HepG2 (cell line): ENCODE measurements around the gene PRB2. TPM values are rescaled to one million over a fixed set of nuclear protein-coding genes. Genes with fewer than 3 reads are reported as not detected.

Source experiments
- ATAC-seq: fragments of 200-7000 bp; cut with Tn5 transposase; 3 replicates; pipeline ENCODE4 v1.9.1; 2020; ENCODE audit warnings: mild to moderate bottlenecking, moderate library complexity
- BruUV-seq: library from RNA; stranded (reverse); fragments of 400-500 nt; replicated peaks from 2 replicates; lab custom pipeline; 2021; lab: Mats Ljungman, UMichigan
- CTCF ChIA-PET: fragments of 300-600 bp; formaldehyde crosslinking; extraction: SDS; loops from one replicate; lab custom pipeline; 2021; ENCODE audit warnings: low total read pairs, inconsistent platforms, low intra/inter-chr PET ratio; lab: Yijun Ruan, JAX
- POLR2A ChIA-PET: fragments of 350-600 bp; sonication (Branson Sonifier 250); formaldehyde crosslinking; loops from one replicate; lab custom pipeline; 2020; ENCODE audit warnings: antibody characterized with exemption, inconsistent platforms; lab: Yijun Ruan, JAX
- DNase-seq: peaks from one replicate; pipeline ENCODE4 v3.0.0-alpha.2; 2015; ENCODE audit warnings: low spot score
- FAIRE-seq: peaks from 3 replicates; lab custom pipeline; 2011; peaks lifted over from hg19 to GRCh38; lab: Jason Lieb, UNC
- H2AFZ ChIP-seq: one replicate; pipeline ENCODE4 v1.6.1; 2011; ENCODE audit warnings: low read length, inconsistent platforms
- H3K27ac ChIP-seq: fragments of 300-600 bp; 3 replicates; pipeline ENCODE4 v1.8.0; 2011; ENCODE audit warnings: mixed run types, mild to moderate bottlenecking, mixed read lengths, low read length, inconsistent platforms; ENCODE audit not compliant: insufficient read depth; ENCODE audit errors: extremely low read length
- H3K27me3 ChIP-seq, 2 experiments: fragments of 200-600 bp in 1 of 2; 2 replicates in 1 of 2; 3 replicates in 1 of 2; pipeline versions ENCODE4 v1.6.0 to v1.8.0; 2011; ENCODE audit warnings: low read length in 2 of 2, mild to moderate bottlenecking in 2 of 2, moderate library complexity in 2 of 2, inconsistent platforms in 1 of 2; ENCODE audit not compliant: insufficient read depth in 2 of 2, control insufficient read depth in 1 of 2
- H3K36me3 ChIP-seq, 2 experiments: fragments of 200-600 bp in 1 of 2; replicated peaks in 1 of 2; 2 replicates in 1 of 2; 3 replicates in 1 of 2; pipeline versions ENCODE4 v1.5.1 to v1.8.0; 2011; ENCODE audit warnings: low read length in 2 of 2, inconsistent platforms in 1 of 2; ENCODE audit not compliant: insufficient read depth in 2 of 2, control insufficient read depth in 1 of 2
- H3K4me1 ChIP-seq: 2 replicates; pipeline ENCODE4 v1.5.1; 2012; ENCODE audit warnings: low read length, inconsistent platforms; ENCODE audit not compliant: insufficient read depth
- H3K4me2 ChIP-seq: 2 replicates; pipeline ENCODE4 v1.6.0; 2011; ENCODE audit warnings: low read depth, low read length, inconsistent platforms
- H3K4me3 ChIP-seq, 3 experiments: fragments of 200-600 bp in 1 of 3; sonication (generic), shearing (Covaris generic) in 1 of 3; replicated peaks in 1 of 3; 2 replicates each; pipeline ENCODE4 v1.5.1; 2011 to 2016; ENCODE audit warnings: low read length in 3 of 3, inconsistent platforms in 2 of 3, low read depth in 2 of 3, mild to moderate bottlenecking in 2 of 3, control low read depth in 1 of 3, mixed read lengths in 1 of 3; ENCODE audit not compliant: insufficient read depth in 1 of 3
- H3K79me2 ChIP-seq: one replicate; pipeline ENCODE4 v1.6.1; 2011; ENCODE audit warnings: low read length, inconsistent platforms; ENCODE audit not compliant: insufficient read depth
- H3K9ac ChIP-seq: 2 replicates; pipeline ENCODE4 v1.6.0; 2011; ENCODE audit warnings: mild to moderate bottlenecking, low read depth, low read length, inconsistent platforms; ENCODE audit not compliant: insufficient read depth
- H3K9me3 ChIP-seq: 2 replicates; pipeline ENCODE4 v1.5.1; 2012; ENCODE audit warnings: mild to moderate bottlenecking, low read length
- H4K20me1 ChIP-seq: 2 replicates; pipeline ENCODE4 v1.6.0; 2011; ENCODE audit warnings: inconsistent platforms, mild to moderate bottlenecking, low read length, moderate library complexity; ENCODE audit not compliant: insufficient read depth
- AKAP8 ChIP-seq: sonication (generic); formaldehyde crosslinking; IDR thresholded peaks from 2 replicates; pipeline ENCODE4 v1.5.1; 2020; ENCODE audit warnings: mild to moderate bottlenecking, missing genetic modification reagents
- DPF2 ChIP-seq: sonication (generic); formaldehyde crosslinking; IDR thresholded peaks from 2 replicates; pipeline ENCODE4 v1.4.0; 2020; ENCODE audit warnings: mild to moderate bottlenecking, low read depth, missing genetic modification reagents, borderline replicate concordance
- EHMT2 ChIP-seq: fragments of 200-600 bp; sonication (generic); IDR thresholded peaks from 2 replicates; pipeline ENCODE4 v1.7.0; 2017; ENCODE audit warnings: antibody characterized with exemption, low read depth, low read length, borderline replicate concordance
- FOXP4 ChIP-seq: sonication (generic); formaldehyde crosslinking; IDR thresholded peaks from 2 replicates; pipeline ENCODE4 v1.4.0; 2020; ENCODE audit warnings: missing genetic modification reagents
- HIVEP1 ChIP-seq: sonication (generic); formaldehyde crosslinking; IDR thresholded peaks from 2 replicates; pipeline ENCODE4 v1.4.0; 2020; ENCODE audit warnings: mild to moderate bottlenecking, missing genetic modification reagents
- KAT8 ChIP-seq: IDR thresholded peaks from 2 replicates; pipeline ENCODE4 v1.6.1; 2016; ENCODE audit warnings: missing genetic modification reagents, missing compliant biosample characterization
- NCOA1 ChIP-seq: sonication (generic); formaldehyde crosslinking; IDR thresholded peaks from 2 replicates; pipeline ENCODE4 v1.9.0; 2021; ENCODE audit warnings: missing genetic modification reagents
- NCOR1 ChIP-seq: fragments of 200-600 bp; sonication (generic); IDR thresholded peaks from 2 replicates; pipeline ENCODE4 v1.7.0; 2017; ENCODE audit warnings: antibody characterized with exemption, low read length, borderline replicate concordance
- NFAT5 ChIP-seq: sonication (generic); formaldehyde crosslinking; IDR thresholded peaks from 2 replicates; pipeline ENCODE4 v1.4.0; 2020; ENCODE audit warnings: missing genetic modification reagents
- NFE2L2 ChIP-seq: fragments of 150-350 bp; IDR thresholded peaks from 2 replicates; pipeline ENCODE4 v1.6.1; 2014; ENCODE audit warnings: low read length
- SATB2 ChIP-seq: sonication (generic); formaldehyde crosslinking; IDR thresholded peaks from 2 replicates; pipeline ENCODE4 v1.5.0; 2020; ENCODE audit warnings: missing genetic modification reagents
- ZC3H4 ChIP-seq: sonication (generic); formaldehyde crosslinking; IDR thresholded peaks from 2 replicates; pipeline ENCODE4 v1.4.0; 2020; ENCODE audit warnings: missing genetic modification reagents, borderline replicate concordance
- ZNF230 ChIP-seq: sonication (generic); formaldehyde crosslinking; IDR thresholded peaks from 2 replicates; pipeline ENCODE4 v1.4.0; 2020; ENCODE audit warnings: mild to moderate bottlenecking, missing genetic modification reagents
- ZNF329 ChIP-seq: sonication (generic); formaldehyde crosslinking; IDR thresholded peaks from 2 replicates; pipeline ENCODE4 v1.9.0; 2021; ENCODE audit warnings: low read depth, mild to moderate bottlenecking, missing genetic modification reagents
- ZNF430 ChIP-seq: sonication (generic); formaldehyde crosslinking; IDR thresholded peaks from 2 replicates; pipeline ENCODE4 v1.9.0; 2021; ENCODE audit warnings: mild to moderate bottlenecking, missing genetic modification reagents
- ZNF44 ChIP-seq: sonication (generic); formaldehyde crosslinking; IDR thresholded peaks from 2 replicates; pipeline ENCODE4 v1.5.1; 2020; ENCODE audit warnings: mild to moderate bottlenecking, missing genetic modification reagents
- ZNF563 ChIP-seq: sonication (generic); formaldehyde crosslinking; IDR thresholded peaks from 2 replicates; pipeline ENCODE4 v1.8.0; 2022; ENCODE audit warnings: mild to moderate bottlenecking, moderate library complexity, missing genetic modification reagents
- ZNF703 ChIP-seq: sonication (generic); formaldehyde crosslinking; IDR thresholded peaks from 2 replicates; pipeline ENCODE4 v1.5.1; 2020; ENCODE audit warnings: missing genetic modification reagents, mild to moderate bottlenecking, moderate library complexity, borderline replicate concordance
- ZNF850 ChIP-seq: sonication (generic); formaldehyde crosslinking; conservative IDR thresholded peaks from 2 replicates; pipeline ENCODE4 v1.9.0; 2021; ENCODE audit warnings: mild to moderate bottlenecking, missing genetic modification reagents
- WGBS: methylation state at CpG from one replicate; pipeline ENCODE4 v1.1.6; 2017; ENCODE audit warnings: low lambda C conversion rate; 5-methylcytosine and 5-hydroxymethylcytosine counted together
- in situ Hi-C: cut with HindIII; loops from 2 replicates; pipeline ENCODE4 v1.10.0; 2017; ENCODE audit warnings: low pct_unique_long_range_greater_than_20kb; ENCODE audit not compliant: extremely low pct_ligation_motif_present
- intact Hi-C: fragments of 100-400 bp; cut with micrococcal nuclease; formaldehyde crosslinking; loops from one replicate; pipeline ENCODE4 v1.10.0; 2022; ENCODE audit not compliant: unreplicated experiment
- polyA plus RNA-seq, 8 experiments: library from polyadenylated mRNA; depleted of rRNA in 3 of 8; stranded (reverse) in 7 of 8; unstranded in 1 of 8; fragments of >200 nt; fragmentation: Illumina TruSeq in 4 of 8; extraction: Trizol in 4 of 8; gene quantifications; 2 replicates each; pipeline versions ENCODE4 v1.2.1 to v1.2.3, GENCODE V29; 2011 to 2016; ENCODE audit warnings: low read depth in 4 of 8, missing spikeins in 1 of 8, mixed read lengths in 1 of 8; ENCODE audit not compliant: insufficient read depth in 1 of 8
- total RNA-seq, 5 experiments: library from RNA; depleted of rRNA; stranded (reverse); fragments of >200 nt; fragmentation: Illumina TruSeq; extraction: Trizol; gene quantifications; 2 replicates each; pipeline ENCODE4 v1.2.3, GENCODE V29; 2016; ENCODE audit warnings: low read depth in 1 of 5

The PRB2 gene
- total and polyA plus RNA-seq, 2 of the 13 experiments (the other 11 are each of a cell fraction or from before 2014, with no cell fraction given), result not detected

- intact Hi-C loops (no loop called here), in situ Hi-C loops (no loop called here)
- ATAC-seq, result no peak
- H3K4me2 ChIP-seq, result no peak overlapping the region
- H3K79me2 ChIP-seq, result no peaks in the 10 kb centered on the region
- H4K20me1 ChIP-seq, result no peaks in the 10 kb centered on the region
- BruUV-seq, result no TSS peak
- POLR2A ChIA-PET, result no interaction called here
- 0% methylated on average over 1 of the region's 1 CpG for WGBS
- no peaks in the 10 kb centered on the region for H3K9me3 ChIP-seq
- CTCF ChIA-PET, result no interaction called here
- no peak overlapping the region for H3K9ac ChIP-seq
- no peaks in the 10 kb centered on the region for H3K27me3 ChIP-seq
- no peak overlapping the region for H3K27ac ChIP-seq
- no peak for FAIRE-seq
- no peaks in the 10 kb centered on the region for H3K36me3 ChIP-seq
- no peak overlapping the region for H3K4me3 ChIP-seq
- DNase-seq, result no peak
- no peaks in the 10 kb centered on the region for H3K4me1 ChIP-seq
- H2AFZ ChIP-seq, result no peak overlapping the region
- TF ChIP-seq AKAP8, result no peak
- TF ChIP-seq ZNF230 (CRISPR knock-in tag), result no peak
- no peak for TF ChIP-seq SATB2 (CRISPR knock-in tag)
- TF ChIP-seq ZNF329, result no peak
- TF ChIP-seq HIVEP1 (CRISPR knock-in tag), result no peak
- no peak for TF ChIP-seq DPF2 (CRISPR knock-in tag)
- TF ChIP-seq ZNF563, result no peak
- no peak for TF ChIP-seq NCOR1
- no peak for TF ChIP-seq ZNF430 (CRISPR knock-in tag)
- TF ChIP-seq ZNF44 (CRISPR knock-in tag), result no peak
- no peak for TF ChIP-seq NFAT5 (CRISPR knock-in tag)
- TF ChIP-seq FOXP4 (CRISPR knock-in tag), result no peak
- TF ChIP-seq ZC3H4 (CRISPR knock-in tag), result no peak
- TF ChIP-seq EHMT2, result no peak
- no peak for TF ChIP-seq NFE2L2
- no peak for TF ChIP-seq NCOA1 (CRISPR knock-in tag)
- no peak for TF ChIP-seq ZNF703 (CRISPR knock-in tag)
- no peak for TF ChIP-seq KAT8 (CRISPR knock-in tag)
- no peak for TF ChIP-seq ZNF850
Measured at GRCh38 chr12:11397366-11397765, 2.0 kb upstream of the PRB2 start.
